Kasumi-1 (cell line): ENCODE results near the gene LIPC.

ENCODE experiments used
- DNase-seq, 2 experiments: peaks; one replicate each; lab custom pipeline; 2025; lab: John Stamatoyannopoulos, UW

LIPC gene

DNA sequence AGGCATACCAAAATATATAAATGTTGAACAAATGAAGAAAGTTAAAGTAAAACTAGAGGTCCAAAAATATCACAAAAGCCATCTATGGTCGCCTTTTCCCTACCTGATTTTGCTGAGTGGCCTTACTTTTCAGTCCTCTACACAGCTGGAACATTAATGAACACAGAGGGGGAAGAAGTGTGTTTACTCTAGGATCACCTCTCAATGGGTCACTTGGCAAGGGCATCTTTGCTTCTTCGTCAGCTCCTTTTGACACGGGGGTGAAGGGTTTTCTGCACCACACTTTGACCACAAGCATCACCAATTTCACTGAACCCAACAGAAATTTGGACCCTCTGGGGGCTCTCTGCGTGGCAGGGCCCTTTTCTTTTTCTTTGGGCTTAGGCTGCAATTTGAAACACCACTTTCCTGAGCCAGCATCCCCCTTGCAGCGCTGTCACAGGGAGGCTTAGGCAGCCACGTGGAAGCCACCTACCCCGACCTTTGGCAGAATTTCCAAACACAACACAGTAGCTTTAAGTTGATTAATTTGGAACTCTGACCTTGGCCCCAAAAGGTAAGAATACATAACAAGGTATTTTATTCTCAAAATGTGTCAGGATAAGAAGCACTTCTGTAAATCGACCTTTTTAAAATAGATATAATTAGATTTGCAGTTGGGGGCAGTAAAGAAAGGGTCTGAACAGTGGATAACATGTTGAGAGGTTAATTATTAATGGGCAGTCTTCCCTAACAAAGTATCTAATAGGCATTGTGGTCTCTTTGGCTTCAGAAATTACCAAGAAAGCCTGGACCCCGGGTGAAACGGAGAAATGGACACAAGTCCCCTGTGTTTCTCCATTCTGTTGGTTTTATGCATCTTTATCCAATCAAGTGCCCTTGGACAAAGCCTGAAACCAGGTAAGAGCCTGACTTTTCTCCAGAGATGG, at the start of gene LIPC:
TSS of gene LIPC (plus strand) at position 771 of the 929 bp plus-strand sequence. CDS start at position 813, 42 bp downstream.
- no peak for DNase-seq

- peak in 1 of 2 experiments; percentile 7 for DNase-seq
Measured at GRCh38 chr15:58383876-58384275, 47.9 kb upstream of the LIPC start.

- no peak for DNase-seq
Measured at GRCh38 chr15:58384667-58385066, 47.1 kb upstream of the LIPC start.

- no peak for DNase-seq
Measured at GRCh38 chr15:58386081-58386480, 45.7 kb upstream of the LIPC start.

DNA sequence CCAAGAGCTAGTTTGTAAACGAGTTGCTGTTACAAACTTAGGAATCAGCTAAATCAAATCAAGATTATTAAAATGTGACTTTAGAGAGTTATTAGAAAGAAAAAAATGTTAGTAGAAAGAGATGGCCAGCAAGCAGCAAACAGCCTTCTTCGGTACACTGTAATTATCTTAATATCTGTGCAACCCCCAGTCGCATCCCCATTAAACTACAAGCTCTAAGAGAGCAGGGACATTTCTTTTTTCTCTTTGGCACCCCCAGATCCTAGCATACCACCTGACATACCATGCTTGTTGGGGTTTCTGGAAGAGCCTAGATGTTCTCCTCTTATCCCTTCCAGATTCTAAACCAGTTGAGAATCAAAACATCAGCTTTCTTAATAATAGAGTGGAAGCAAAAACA, 45.1 kb upstream of the LIPC start:
- DNase-seq, result no peak

DNA sequence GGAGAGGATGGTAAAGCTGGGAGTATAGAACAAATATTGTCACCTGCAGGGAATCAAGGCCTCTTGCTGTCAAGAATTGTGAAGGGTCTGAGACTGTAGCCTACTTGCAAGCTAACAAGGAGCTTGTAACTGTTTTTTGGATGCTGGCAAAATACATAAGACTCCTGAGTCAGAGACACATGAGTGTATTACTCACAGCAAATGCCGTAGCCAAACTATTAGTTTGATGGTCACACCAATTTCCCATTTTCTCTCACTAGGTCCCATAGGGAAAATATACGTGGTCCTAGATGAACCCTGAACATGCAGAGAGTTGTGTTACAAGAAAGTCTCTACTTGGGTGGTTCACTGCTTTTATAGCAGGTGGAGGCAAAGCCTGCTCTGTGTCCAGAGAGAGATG, 44.7 kb upstream of the LIPC start:
- DNase-seq, result no peak

DNA sequence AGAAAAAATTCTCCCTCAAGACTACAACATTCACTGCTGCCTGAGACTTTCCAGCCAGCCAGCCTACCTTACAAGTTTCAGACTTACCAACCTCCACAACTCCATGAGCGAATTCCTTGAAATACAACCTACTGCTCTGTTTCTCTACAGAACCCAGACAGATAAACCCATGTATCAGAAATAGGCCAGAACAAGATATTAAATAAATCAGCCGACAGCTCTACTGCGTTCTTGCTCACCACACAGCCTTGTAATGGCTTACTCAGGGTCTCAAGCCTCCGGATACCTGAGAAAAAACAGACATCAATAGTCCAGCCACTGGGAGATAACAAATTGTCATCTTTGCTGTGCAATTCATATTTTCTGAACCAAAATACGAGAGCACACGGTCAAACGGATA, 43.6 kb upstream of the LIPC start:
- DNase-seq, result no peak

- DNase-seq, result no peak
Measured at GRCh38 chr15:58390118-58390517, 41.7 kb upstream of the LIPC start.

DNA sequence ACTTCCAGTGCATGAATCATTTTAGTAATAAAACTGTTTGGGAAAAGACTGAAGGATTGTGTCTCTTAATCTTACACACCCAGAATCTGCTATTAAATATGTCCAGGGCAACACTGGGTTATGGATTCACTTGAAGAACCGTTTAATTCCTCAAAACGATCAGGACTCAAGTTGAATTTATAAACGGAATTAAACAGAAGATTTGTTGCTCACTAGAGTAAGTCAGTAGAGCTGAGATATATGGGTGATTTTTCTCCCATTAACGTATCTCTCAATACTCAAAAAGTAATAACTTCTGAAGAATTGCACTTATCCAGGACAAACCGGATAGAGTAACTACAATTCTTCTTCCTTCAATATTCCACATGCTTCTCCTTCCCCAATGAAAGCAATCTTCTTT, 41.1 kb upstream of the LIPC start:
- DNase-seq, result no peak

- no peak for DNase-seq
Measured at GRCh38 chr15:58391088-58391487, 40.7 kb upstream of the LIPC start.

DNA sequence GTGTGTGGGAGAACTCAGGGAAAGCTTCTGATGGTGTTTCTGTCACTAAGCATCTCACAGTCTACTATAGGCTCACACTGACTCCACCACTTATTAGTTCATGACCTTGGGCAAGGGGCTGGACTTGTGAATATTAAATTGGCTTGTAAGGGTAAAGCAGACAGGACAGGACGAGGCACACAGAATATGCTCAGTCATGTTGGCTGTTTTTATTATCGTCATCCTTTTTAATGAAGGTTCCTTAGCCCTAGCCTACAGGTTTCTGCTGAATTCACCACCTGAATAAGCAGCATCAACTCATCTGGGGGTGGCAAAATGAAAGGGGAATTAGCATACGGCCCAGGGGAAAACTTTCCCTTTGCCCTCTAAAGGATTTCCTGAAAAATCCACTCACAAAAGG, 39.6 kb upstream of the LIPC start:
- no peak for DNase-seq

DNA sequence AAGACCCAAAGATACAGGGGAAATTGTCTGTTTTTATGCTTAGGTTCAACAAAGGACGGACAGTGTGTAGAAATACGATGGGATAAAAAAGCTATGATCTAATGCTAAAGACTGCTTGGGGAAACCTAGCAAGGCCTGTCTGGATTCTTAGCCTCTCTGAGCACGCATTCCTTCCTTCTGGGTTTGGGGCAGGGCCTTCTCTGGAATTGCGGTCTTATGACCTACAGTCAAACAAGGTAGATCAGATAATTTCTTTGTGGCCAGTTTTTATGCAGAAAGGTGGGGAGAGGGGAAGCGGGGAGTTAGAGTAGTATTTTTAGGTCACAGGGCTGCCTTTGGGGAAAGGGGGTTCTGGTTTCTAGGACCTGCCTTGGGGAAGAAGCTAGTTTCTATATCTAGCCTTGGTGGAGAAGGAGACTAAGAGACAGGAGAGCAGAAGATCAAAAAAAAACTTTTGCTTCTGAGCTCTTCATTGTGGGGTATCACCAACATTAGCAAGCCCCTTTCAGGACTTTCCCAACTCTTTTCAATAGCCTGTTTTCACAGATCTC, 39.1 kb upstream of the LIPC start:
- DNase-seq, result no peak

GRCh38 chr15:58393241-58393662, 38.5 kb upstream of the LIPC start:
- no peak for DNase-seq

- no peak for DNase-seq
Measured at GRCh38 chr15:58396181-58396580, 35.6 kb upstream of the LIPC start.

DNA sequence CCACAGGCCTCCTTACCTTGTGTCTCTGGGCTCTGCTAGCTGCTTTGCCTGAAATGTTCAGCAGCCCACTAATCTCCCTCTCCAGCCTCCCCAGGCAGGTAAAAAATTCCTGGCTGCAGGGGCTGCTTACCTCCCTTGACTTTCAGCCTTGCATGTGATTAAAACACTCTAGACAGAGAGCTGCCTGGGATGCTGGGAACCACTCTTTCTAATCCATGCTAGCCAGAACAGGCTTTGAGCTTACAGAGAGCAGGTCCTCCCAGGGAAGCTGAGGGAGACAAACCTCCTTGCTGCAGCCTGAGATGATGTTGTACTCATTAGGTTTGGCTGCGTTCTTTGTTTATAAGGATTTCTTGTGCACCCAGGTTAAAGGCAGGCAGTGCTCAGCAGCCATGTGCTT, 33.7 kb upstream of the LIPC start:
- no peak for DNase-seq

DNA sequence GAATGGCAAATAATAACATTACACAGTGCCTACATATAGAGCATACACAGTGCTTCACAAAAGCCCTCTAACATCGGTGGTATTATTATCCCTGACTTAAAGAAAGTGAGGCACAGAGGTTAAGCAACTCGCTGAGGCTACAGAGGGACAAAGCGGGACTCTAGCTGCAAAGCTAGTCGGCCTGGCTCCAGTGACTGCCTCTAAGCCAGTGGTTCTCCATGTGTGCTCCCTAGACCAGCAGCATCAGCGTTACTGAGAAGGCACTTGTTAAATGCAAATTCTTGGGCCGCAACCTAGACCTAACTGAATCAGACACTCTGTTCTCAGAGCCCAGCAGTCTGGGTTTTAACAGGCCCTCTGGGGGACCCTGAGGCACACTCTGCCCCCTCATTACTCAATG, 33.1 kb upstream of the LIPC start:
- DNase-seq, result no peak

DNA sequence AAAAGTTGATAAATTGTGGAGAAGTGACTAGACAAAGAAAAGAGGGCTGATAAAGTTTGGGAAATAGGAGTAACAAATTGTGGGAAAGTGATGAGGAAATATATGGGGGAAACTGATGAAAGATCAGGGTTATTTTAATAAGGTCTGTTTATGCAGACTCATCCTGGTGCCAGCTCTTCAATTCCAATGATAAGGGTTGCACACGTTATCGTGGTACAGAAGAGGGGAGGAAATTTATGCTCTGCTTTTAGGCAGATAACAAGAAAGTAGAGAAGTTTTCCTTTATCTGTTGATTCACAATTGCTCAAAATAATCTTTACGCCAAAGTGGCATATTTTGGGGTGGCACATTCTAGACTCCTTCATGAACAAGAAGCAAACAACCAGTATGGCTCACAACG, 32.1 kb upstream of the LIPC start:
- no peak for DNase-seq

DNA sequence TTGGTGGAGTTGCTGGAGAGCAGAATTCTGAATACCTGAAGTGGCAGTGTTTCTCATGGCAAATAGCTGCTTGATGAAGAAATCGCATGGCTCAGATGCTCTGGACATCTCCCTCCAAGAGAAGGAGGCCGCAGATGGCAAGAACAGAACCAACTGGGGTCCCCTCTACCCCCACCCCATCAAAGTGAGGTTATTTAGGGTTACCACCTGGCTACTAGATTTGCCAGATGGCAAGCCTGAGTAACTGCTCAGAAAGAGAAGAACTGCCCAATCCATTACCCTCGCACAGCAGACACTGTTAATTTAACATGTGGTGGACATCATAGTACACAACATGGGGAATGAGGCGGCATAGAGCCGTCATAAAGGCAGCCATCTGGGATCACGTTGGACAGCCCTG, 30.5 kb upstream of the LIPC start:
- DNase-seq, result no peak

- DNase-seq, result no peak
Measured at GRCh38 chr15:58401991-58402649, 29.7 kb upstream of the LIPC start.

GRCh38 chr15:58403581-58403980, 28.2 kb upstream of the LIPC start:
- no peak for DNase-seq

GRCh38 chr15:58404020-58404419, 27.8 kb upstream of the LIPC start:
- DNase-seq, result no peak

DNA sequence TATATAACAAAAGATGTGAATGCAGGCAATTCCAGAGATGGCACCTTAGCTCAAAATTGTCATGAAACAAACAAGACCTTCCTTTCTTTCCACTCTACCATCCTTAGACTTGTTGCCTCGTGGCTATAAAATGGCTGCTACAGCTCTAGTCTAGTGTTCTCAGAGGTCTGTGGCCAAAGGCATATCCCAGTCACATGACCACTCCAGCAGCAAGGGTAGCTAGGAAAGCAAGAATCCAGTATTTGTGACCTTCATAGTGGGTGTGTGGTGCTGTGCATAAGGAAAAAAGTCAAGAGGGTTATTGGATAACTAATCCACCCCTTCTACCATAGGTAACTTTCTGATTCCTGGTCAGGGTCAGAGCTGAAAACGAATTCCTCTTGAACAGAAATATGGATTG, 27.1 kb upstream of the LIPC start:
- no peak for DNase-seq

DNA sequence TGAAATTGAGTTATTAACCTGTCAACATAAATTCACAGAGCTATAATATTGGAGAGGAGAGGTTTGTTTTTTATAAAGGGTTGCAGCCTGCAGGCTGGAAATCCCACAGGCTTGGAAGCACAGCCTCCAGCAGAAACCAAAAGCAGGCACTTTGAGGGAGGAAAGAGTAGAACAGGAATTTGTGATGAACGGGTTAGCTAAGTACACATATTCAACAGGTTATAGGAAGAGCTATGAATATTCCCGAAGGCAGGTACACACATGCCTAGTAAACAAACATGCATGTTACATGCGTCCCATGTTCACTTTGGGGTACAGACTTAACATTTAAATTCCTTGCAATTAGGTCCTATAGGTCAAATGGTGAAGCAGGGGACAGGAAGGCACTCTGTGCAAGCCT, 25.9 kb upstream of the LIPC start:
- no peak for DNase-seq
